ENCODE results near the gene SERPING1. TPM values are rescaled to one million over a fixed set of nuclear protein-coding genes. Genes with fewer than 3 reads are reported as not detected.
A peak's percentile ranks its signal among the peaks of the same experiment; 100 is the strongest.

The SERPING1 gene
- total RNA-seq, 4 donors from 2014 or later, result 107 to 343 (median 196) TPM

DNA sequence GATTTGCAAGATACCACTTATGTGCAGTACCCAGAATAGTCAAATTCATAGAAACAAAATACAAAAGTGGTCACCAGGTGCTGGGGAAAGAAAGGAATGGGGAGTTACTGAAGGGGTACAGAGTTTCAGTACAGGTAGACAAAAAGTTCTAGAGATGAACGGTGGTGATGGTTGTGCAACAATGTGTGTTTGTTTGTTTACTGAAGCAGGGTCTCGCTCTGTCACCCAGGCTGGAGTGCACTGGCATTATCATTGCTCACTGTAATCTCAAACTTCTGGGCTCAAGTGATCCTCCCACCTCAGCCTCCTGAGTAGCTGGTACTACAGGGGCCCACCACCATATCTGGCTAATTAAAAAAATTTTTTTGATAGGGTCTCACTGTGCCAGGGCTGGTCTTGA is 42.1 kb upstream of the SERPING1 start:
- TF ChIP-seq POLR2A (IDR thresholded peaks at IDR 0.05), result no peak
- TF ChIP-seq, protein P1, sequence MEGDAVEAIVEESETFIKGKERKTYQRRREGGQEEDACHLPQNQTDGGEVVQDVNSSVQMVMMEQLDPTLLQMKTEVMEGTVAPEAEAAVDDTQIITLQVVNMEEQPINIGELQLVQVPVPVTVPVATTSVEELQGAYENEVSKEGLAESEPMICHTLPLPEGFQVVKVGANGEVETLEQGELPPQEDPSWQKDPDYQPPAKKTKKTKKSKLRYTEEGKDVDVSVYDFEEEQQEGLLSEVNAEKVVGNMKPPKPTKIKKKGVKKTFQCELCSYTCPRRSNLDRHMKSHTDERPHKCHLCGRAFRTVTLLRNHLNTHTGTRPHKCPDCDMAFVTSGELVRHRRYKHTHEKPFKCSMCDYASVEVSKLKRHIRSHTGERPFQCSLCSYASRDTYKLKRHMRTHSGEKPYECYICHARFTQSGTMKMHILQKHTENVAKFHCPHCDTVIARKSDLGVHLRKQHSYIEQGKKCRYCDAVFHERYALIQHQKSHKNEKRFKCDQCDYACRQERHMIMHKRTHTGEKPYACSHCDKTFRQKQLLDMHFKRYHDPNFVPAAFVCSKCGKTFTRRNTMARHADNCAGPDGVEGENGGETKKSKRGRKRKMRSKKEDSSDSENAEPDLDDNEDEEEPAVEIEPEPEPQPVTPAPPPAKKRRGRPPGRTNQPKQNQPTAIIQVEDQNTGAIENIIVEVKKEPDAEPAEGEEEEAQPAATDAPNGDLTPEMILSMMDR (IDR thresholded peaks at IDR 0.05), result no peak
- Histone ChIP-seq H3K36me3 (peaks cover 42 to 52% of the 10 kb centered on the region in 2 donors), H3K4me1 (peaks cover 0 to 4% of the 10 kb centered on the region in 2 donors), H3K9me3 (no peaks in the 10 kb centered on the region), H3K4me3 (replicated peaks in 1 of 3) (no peak overlapping the region), H3K27me3 (no peaks in the 10 kb centered on the region), H3K27ac (no peak overlapping the region)
- intact Hi-C loops (cut with DNase I), result no loop called here
- WGBS, 2 donors, result 97% methylated on average over 2 of the region's 2 CpGs
- DNase-seq, result no peak

DNA sequence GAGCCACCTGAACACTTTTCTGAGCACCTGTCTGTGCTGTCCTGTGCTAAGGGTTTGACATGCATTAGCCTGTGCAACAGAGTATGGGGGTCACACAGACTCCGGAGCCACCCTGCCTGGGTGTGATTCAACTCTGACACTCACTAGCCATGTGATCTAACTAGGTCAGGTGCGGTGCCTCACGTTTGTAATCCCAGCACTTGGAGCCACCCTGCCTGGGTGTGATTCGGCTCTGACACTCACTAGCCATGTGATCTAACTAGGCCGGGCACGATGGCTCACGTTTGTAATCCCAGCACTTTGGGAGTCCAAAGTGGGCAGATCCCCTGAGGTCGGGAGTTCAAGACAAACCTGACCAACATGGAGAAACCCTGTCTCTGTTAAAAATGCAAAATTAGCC is 41.4 kb upstream of the SERPING1 start:
- WGBS, 2 donors, result 88 to 95% methylated on average over 5 to 8 of the region's 8 CpGs
- Histone ChIP-seq H3K36me3 (peaks cover 35 to 45% of the 10 kb centered on the region in 2 donors), H3K4me1 (peaks cover 0 to 5% of the 10 kb centered on the region in 2 donors), H3K4me3 (replicated peaks in 1 of 3) (no peak overlapping the region), H3K27ac (no peak overlapping the region), H3K9me3 (no peaks in the 10 kb centered on the region), H3K27me3 (no peaks in the 10 kb centered on the region)
- no peak for DNase-seq
- TF ChIP-seq POLR2A (IDR thresholded peaks at IDR 0.05), result no peak
- TF ChIP-seq, protein P1 (IDR thresholded peaks at IDR 0.05), result no peak
- intact Hi-C loops (cut with DNase I), result no loop called here

DNA sequence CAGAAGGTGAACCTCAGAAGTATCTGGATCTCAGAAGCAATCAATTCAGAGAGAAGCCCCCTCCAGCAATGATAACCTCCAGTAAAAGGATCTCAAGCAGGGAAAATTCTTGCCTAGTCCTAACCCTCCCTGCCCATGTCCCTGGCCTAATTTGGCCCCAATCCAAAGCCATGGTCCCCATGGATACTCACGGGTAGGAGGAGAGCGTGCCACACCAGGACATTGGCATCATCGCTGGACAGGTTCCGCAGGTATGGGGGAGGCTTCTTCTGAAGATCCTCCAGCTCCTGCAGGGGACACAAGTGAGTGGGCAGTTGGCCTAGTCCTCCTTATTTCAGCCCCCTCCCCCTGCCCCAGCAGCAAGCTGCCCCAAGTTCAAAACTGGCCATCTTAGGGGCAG is 37.3 kb upstream of the SERPING1 start:
- intact Hi-C loops (cut with DNase I), result no loop called here
- peak; percentile 63 to 89 for DNase-seq
- WGBS, 2 donors, result 63 to 69% methylated on average over 4 of the region's 4 CpGs
- Histone ChIP-seq H3K36me3 (peaks cover 0 to 17% of the 10 kb centered on the region in 2 donors), H3K27me3 (no peaks in the 10 kb centered on the region), H3K9me3 (no peaks in the 10 kb centered on the region), H3K27ac (no peak overlapping the region), H3K4me3 (replicated peaks in 1 of 3) (no peak overlapping the region), H3K4me1 (peaks cover 0 to 5% of the 10 kb centered on the region in 2 donors)
- no peak for TF ChIP-seq POLR2A (IDR thresholded peaks at IDR 0.05)
- TF ChIP-seq, protein P1 (IDR thresholded peaks at IDR 0.05), result no peak

DNA sequence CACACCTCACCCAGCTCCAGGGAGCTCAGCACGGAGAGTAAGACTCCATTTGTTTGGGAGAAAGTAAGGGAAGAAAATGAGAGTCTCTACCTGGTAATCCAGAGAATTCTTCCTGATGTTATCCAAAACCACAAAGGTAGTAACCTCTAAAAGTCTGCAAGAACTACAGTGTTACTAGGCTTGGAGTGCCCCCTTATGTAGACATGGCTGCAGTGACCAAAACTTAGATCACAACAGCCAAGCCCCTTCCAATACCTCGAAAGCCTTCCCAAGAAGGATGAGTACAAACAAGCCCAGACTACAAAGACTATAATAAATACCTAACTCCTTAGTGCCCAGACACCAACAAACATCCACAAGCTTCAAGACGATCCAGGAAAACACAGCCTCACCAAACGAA is 34.9 kb upstream of the SERPING1 start:
- H3K27me3 ChIP-seq, result no peaks in the 10 kb centered on the region
- DNase-seq, result no peak
- H3K4me1 ChIP-seq, result peaks cover 7 to 22% of the 10 kb centered on the region in 2 donors
- peaks cover 0 to 16% of the 10 kb centered on the region in 2 donors for H3K36me3 ChIP-seq
- no peaks in the 10 kb centered on the region for H3K9me3 ChIP-seq
- H3K27ac ChIP-seq, result no peak overlapping the region
- no peak overlapping the region for H3K4me3 ChIP-seq (replicated peaks in 1 of 3)
- WGBS, 2 donors, result 81 to 88% methylated on average over 4 of the region's 4 CpGs
- TF ChIP-seq POLR2A (IDR thresholded peaks at IDR 0.05), result no peak
- TF ChIP-seq, protein P1 (IDR thresholded peaks at IDR 0.05), result no peak
- intact Hi-C loops (cut with DNase I), result no loop called here

DNA sequence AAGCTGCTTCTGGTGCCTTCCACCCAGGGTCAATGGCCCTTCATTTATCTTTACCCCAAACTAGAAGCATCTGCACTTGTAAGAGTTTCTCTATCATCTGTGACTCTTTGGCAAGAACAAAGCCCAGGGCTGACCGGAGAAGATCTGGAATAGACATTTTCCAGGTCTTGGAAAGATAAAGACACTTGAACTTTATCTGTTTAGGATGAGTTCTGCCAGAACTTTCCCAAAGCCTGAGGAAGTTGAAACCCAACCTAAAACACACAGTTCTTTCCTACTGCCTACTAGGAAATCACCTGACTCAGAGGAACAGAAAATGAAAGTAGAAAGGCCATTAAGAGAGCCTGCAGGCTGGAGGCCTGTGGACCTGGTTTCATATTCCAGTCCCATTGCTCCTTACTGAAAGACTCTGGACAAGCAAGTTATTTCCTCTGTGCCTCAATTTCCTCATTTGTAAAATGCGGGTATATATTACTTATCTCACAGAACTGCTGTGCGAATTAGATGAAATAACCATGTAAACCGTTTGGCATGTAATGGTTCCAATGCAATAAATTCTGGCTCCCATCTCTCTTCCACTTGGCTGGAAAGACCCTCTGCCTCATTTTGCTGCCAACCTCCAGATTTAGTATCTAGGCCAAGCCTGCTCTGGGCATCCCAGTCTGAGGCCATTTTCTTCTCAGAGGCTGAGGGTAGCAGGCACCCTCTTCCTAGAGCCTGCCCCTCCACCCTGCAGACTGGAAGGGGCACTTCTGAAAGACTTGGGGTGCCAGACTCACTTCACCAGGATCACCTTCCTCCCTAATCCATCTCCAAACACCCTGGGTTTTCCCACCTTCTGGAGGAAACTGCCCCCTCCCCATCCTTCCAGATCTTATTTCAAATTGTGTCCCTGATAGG is 31.2 kb upstream of the SERPING1 start:
- TF ChIP-seq POLR2A (IDR thresholded peaks at IDR 0.05), result peak in 1 of 2 donors; percentile 34
- TF ChIP-seq, protein P1 (IDR thresholded peaks at IDR 0.05), result peak in 1 of 6 experiments; percentile 3
- Histone ChIP-seq H3K9me3 (no peaks in the 10 kb centered on the region), H3K4me3 (replicated peaks in 1 of 3) (peak overlapping the region in 1 of 3 donors; percentile 78), H3K4me1 (peaks cover 7 to 18% of the 10 kb centered on the region in 2 donors), H3K27me3 (no peaks in the 10 kb centered on the region), H3K36me3 (no peaks in the 10 kb centered on the region), H3K27ac (peak overlapping the region; percentile 10 to 84 (median 83))
- 53 to 58% methylated on average over 4 of the region's 4 CpGs for WGBS, 2 donors
- peak; percentile 40 to 44 for DNase-seq
- intact Hi-C loops (cut with DNase I), result loop anchor here (5.0 kb wide), 1 partner anchor 71 kb away; no protein-coding TSS in a partner anchor

All from thyroid gland (tissue), 4 donors.